Occipital lobe (tissue), 2 donors: ENCODE measurements around the gene MYLK3. TPM values are rescaled to one million over a fixed set of nuclear protein-coding genes. Genes with fewer than 3 reads are reported as not detected.

Source experiments
- DNase-seq: peaks from one replicate; lab custom pipeline; 2025; lab: John Stamatoyannopoulos, UW
- total RNA-seq: library from RNA; depleted of rRNA; stranded (reverse); fragments of >200 nt; gene quantifications from one replicate; pipeline ENCODE4 v1.2.3, GENCODE V29; 2014

The MYLK3 gene
- total RNA-seq, 1 donor from 2014 or later, result 0.78 TPM

DNA sequence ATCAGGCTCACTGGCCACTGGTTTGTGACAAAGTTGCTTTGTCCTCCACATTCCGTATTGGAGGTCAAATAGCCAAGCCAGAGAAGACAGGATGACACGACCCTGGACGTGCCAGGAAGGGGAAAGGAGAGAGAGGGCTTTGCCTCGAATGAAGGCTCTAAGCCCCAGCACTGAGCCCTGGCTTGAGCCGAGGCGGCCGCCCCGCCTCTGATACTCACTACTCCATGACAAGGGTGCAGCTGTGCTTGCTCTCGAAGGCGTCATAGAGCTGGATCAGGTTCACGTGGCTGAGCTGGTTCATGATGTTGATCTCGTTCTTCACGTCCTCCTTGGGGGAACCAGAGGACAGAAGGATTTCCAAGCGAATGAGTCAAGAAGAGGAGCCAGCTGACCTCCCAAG lies 19.3 kb downstream of the MYLK3 start:
- DNase-seq, result no peak

DNA sequence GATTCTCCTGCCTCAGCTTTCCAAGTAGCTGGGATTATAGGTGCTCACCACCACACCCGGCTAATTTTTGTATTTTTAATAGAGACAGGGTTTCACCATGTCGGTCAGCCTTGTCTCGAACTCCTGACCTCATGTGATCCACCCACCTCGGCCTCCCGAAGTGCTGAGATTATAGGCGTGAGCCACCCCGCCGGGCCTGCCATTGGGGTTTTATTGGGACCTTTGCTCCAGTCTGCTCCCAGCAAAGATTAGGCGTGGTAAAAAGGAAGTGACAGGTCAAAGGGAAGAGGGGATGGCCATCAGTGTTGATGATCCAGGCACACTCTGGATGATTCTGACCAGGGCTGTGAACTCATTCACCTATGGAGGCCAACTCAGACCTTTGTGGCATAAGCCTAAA lies 20.5 kb downstream of the MYLK3 start:
- no peak for DNase-seq

DNA sequence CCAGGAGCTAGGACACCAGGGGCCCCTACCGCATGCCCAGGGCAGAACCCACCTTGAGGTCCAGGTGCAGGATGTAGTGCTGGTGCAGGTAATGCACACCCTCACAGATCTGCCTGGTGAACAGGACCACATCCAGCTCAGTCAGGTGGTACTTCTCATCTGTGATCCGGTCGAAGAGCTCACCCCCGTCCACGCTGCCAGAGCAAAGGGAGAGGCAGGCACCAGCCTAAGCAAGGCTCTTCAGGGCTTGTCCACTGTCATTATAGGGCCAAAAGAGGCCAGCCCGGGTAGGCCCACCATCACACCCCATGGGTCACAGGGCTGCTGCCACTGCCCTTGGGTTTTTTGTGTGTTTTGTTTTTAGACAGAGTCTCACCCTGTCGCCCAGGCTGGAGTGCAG lies 21.0 kb downstream of the MYLK3 start:
- no peak for DNase-seq

DNA sequence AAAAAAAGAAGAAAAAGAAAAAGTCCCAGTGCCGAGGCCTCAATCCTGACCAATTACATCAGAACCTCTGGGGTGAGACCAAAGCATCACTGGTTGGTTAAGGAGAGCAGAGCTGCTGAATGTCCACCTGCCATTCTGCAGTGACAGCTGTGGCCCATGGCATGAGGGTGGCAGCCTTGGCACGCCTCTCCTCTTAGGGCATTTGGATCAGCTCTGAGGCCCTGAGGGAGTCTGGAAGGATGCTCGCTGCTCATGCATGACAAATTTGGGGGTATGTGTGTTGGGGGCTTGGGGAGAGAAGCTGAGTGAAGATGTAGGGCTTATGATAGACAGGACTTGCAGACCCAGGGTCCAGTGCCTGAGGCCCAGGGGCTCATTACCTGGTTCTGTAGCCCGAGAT lies 26.3 kb downstream of the MYLK3 start:
- no peak for DNase-seq

DNA sequence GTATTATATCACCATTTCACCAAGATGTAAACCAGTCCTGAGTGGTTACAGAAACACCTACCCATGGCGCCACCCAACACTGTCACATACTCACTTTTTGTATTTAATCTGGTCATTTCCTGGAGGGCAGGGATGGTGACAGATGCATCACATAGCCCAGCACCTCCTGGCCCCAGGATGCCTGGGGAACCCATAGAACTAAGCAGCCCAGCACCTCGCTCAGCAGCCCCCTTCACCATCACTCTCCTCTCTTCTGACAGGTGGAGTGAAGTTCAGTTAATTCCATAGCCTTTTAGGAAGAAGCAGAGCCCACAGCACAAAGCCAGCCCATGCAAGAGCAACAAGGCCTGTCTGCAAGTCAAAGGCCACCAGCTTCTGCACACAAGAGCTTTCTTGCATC lies 27.5 kb downstream of the MYLK3 start:
- DNase-seq, result no peak

DNA sequence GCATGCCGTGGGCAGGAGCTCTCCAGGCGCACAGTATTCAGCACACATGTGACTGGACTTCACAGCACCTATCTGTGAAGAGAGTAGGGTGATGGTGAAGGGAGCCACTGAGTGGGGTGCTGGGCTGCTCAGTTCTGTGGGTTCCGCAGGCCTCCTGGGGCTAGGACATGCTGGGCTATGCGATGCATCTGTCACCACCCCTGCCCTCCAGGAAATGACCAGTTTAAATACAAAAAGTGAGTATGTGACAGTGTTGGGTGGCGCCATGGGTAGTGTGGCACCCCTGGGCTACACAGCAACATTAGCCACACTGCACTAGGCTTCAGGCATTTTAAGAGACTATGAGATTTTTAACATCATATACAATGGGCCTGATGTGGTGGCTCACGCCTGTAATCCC lies 28.6 kb downstream of the MYLK3 start:
- DNase-seq, result no peak

DNA sequence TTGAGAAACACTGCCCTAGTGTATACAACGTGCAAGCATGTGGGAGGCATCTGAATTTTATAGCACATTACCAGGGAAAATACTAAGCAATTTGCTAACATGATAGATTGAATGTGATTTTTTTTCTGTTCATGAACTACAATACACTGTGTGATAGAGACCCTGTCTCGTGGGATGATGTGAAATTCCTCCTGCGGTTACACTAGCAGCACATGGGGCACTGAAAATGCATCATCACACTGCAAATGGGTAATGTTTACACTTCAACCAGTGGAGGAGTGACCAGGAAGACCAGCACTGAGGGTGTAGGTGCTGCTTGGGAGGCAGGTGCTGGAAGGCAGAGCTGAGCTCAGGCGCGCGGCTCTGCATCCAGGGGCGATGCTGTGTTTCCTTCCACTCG lies 29.9 kb downstream of the MYLK3 start:
- DNase-seq, result no peak

DNA sequence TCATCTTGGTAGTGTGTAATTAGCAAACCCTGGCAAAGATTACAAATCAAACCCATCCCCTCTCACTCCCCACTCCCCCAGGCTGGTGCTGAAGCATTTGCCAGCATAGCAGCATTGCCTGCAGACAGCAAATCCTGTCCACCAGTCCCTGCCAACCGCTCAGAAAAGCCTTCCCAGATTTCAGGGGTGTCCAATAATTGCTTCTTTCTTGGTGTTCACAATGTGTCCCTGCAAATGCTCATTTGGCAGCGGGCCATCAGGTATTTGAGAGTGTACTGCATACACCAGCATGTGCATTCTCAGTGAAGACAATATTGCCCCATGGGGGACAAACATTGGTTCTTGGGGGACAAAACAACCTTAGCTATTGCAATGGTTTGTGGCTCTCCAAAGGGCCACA lies 30.5 kb downstream of the MYLK3 start:
- no peak for DNase-seq

DNA sequence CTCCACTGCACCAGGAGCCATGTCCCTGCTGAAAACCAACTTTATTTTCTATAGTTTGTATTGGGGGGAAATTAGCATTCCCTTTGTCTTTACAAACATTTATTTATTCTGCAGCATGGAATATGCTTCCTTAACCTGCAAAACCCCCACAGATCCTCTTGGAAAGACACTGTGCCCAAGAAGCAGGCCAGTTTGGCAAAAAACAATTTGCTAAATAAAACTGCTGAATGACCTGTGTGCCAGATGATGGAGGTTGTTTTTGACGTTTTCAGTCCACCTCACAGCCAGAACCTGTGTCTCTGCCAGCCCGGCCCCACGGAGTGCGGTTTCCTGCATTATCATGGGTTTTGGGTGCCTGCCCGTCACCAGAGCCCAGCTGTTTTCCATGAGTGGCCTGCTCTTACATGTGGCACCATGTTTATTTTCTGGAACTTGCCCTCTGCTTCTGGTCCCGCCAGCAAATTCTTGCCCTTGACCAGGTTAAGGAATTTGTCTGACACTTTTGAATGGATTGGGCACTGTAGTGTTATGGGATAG lies 32.3 kb downstream of the MYLK3 start:
- DNase-seq, result no peak

DNA sequence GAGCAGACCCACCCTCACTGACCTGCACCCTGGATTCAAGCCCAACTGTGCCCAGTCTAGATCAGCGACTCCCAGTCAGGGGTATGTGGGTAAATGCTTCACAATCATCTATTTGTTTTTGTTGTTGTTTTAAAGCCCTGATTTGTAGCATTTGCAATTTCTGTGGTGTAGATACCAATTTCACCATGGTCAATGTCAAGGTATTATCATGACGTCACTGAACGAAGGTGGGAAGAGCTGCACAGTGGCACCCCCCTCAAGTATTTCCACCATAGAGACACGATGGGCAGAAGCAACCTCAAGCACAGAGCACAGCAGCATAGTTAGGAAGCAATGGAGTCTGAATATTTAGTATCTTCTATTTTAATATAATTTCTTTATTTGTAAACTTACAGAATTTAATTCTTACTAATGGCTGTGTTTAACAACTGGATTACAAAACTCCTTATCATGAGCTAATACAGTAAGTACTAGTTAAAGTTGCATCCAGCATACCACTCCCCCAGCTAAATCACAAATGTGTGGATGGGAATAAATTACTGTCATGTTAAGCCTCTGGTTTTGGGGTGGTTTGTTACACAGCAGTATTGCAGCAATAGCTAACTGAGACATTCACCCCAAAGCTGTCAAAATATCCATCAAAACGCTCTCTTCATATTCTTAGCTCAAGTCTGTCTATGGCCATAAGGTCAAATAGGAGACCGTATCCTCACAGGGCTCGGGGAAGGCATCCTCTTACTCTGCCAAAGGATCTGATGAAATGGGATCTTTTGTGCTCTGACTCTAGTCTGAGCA lies 33.1 kb downstream of the MYLK3 start:
- DNase-seq, result no peak

DNA sequence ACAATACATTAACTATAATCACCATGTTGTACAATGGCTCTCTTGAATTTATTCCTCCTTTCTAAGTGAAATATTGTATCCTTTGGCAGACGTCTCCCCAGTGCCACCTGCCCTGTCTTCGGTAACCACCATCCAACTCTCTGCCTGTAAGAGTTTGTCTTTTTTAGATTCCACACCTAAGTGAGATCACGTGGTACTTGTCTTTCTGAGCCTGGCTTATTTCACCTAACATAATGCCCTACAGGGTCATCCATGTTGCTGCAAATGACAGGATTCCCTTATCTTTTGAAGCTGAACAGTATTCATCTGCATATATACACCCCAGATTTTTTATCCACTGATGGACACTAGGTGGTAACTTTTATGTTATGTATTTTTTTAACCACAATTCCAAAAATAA lies 34.5 kb downstream of the MYLK3 start:
- DNase-seq, result no peak

DNA sequence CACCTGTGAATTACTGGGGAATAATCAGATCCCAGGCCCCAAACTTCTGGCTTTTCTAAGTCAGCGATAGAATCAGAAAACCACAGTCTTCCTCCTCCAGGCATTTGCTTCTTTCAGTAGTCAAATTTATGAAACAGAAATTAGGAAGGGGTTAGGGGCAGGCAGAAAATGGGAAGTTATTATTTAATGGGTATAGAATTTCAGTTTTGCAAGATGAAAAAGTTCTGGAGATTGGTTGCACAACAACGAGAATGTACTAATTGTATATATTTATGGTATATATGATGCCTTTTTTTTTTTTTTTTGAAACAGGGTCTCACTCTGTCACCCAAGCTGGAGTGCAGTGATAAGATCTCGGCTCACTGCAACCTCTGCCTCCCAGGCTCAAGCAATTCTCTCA lies 35.2 kb downstream of the MYLK3 start:
- DNase-seq, result no peak

DNA sequence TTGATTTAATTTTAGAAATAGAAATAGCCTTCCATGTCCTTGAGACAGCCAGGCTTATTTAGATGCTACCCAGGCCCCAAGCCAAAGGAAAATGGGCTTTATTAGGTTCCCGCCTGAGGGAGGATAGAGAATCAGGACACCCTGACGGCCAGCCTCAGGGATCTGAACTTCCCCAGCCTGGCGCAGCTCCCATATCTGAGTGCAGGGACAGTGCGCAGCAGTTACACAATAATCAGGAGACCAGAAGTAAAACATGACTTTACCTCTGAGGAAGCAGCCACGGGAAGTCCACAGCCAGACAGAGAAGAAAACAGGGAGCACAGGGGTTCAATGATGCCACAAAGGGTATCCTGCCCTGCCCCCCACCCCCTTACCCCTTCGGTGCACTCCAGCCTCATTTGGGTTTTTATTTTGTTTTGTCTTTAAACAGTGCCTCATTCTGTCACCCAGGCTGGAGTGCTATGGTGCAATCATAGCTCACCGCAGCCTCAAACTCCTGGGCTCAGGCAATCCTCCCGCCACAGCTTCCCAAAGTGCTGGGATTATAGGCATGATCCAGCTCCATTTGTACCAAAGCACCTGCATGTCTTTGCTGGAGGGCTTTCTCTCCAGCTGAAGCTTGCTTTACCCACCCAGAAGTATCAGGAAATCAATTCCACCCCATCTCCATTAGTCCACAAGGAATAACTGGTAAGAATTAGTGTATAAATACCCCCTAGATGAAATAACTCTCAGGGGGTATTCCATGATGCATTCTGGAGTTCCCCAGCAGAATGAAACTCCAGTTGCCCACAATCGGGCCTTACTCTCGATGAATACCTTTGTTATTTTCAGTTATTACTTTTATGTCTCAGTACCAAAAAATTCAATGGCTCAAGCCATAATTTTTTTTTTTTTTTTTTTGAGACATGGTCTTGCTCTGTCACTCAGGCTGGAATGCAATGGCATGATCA lies 36.8 kb downstream of the MYLK3 start:
- no peak for DNase-seq

DNA sequence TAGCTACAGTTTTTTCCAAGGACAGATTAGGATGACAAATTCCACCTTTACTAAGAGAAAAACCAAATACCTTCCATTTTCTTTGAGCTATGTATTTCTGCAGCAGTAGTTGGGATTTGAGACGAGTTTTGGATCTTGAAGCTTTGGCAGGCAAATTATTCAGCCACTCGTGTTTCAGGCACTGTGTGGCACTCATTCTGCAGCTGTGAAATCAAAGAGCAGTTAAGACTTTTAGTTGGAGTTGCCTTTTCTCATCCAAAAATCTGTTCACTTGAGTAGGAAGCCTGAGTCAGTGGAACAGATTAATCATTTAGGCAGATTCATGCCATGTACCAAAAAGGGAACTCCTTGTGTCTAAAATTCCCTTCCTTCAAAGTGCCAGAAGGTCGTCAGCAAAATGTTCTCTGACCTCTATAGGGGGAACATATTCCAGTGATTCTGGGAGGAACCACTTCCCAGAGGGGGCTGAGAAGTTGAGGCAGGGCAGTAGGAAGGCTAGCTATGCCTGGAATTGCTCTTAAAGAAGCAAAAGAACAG lies 38.6 kb downstream of the MYLK3 start:
- no peak for DNase-seq

DNA sequence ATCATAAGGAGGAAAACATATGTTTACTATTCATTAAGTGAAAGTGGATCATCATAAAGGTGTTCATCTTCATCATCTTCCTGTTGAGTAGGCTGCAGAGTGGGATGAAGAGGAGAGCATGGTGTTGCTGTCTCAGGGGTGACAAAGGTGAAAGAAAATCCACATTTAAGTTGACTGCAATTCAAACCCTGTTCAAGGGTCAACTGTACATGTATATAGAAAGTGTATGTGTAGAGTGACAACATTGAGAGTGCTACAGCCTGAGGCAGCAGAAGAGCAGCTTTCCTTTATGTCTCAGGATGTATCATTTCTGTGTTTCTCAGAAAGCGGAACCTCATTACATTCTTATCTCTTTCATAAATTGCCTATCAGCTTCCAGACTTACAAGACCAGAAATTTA lies 41.5 kb downstream of the MYLK3 start:
- DNase-seq, result no peak

DNA sequence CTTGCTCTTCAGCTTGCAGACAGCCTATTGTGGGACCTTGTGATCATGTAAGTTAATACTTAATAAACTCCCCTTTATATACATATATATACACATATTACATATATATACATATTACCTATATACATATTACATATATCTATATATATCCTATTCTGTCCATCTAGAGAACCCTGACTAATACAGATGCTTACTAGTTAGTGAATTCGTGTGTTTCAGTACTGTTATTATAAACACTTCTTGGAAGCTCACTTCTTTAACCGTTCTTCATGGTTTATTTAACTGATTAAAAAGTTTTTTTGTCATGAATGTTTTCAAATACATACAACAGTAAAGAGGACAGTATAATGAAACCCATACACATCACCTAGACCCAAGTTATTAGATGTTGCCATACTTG lies 46.1 kb downstream of the MYLK3 start:
- DNase-seq, result no peak

DNA sequence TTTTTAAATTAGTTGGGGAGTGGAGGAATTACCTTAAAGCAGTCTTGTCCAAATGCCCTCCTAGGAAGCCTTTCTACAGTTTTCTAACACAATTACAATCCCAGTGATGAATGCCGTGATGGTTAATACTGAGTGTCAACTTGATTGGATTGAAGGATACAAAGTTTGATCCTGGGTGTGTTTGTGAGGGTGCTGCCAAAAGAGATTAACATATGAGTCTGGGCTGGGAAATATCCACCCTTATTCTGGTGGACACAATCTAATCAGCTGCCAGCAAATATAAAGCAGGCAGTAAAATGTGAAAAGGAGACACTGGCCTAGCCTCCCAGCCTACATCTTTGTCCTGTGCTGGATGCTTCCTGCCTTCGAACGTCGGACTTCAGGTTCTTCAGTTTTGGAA lies 46.5 kb downstream of the MYLK3 start:
- DNase-seq, result no peak

DNA sequence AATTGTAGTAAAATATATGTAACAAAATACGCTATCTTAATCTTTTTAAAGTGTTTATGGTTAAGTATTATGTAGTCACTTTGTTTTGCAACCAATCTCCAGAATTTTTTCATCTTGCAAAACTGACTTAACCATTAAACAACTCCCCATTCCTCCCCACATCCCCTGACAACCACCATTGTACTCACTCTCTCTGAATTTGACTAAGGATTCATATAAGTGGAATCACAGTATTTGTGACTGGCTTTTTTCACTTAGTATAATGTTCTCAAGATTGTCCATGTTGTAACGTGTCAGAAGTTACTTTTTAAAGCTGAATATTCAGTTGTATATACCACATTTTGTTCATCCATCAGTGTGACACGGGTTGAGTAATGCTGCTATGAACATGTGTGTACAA lies 48.1 kb downstream of the MYLK3 start:
- no peak for DNase-seq

DNA sequence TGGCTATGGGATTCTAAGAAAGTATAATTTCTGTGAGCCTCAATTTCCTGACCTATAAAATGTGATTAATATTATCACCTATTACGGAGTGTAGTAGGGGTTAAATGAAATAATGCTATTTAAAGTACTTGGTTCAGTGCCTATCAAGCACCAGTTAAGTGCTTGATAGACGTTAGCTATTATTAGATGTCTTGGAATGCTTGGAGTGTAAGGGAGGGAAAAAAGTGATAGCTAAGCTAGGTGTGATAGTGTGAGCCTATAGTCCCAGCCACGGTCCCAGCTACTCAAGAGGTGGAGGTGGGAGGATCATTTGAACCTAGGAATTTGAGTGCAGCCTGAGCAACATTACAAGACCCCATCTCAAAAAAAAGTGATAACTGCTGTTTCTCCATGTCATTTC lies 51.2 kb downstream of the MYLK3 start:
- DNase-seq, result no peak

DNA sequence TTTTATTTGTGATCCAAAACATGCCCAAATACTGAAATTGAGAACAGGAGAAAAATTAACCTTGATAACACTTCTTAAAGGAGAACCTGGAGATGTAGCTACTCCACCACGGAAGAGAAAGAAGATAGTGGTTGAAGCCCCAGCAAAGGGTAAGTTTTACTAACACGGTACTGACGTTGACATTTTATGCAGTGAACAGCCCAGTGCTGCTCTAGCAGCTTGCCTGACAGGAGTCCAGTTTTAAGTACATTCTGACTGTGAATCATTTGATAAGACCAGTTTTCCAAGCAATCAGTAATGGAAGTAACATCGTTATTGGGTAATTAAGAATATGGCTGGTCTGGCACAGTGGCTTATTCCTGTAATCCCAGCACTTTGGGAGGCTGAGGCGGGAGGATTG lies 52.2 kb downstream of the MYLK3 start:
- DNase-seq, result no peak

DNA sequence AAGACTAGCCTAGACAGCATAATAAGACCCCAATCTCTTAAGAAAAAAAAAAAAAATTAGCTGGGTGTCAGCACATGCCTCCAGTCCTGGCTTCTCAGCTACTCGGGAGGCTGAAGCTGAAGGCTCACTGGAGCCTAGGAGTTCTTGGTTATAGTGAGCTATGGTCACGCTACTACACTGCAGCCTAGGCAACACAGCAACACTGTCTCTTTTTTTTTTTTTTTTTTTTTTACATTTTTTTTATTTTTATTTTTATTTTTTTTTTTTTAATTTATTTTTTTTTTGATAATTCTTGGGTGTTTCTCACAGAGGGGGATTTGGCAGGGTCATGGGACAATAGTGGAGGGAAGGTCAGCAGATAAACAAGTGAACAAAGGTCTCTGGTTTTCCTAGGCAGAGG lies 54.5 kb downstream of the MYLK3 start:
- DNase-seq, result no peak

DNA sequence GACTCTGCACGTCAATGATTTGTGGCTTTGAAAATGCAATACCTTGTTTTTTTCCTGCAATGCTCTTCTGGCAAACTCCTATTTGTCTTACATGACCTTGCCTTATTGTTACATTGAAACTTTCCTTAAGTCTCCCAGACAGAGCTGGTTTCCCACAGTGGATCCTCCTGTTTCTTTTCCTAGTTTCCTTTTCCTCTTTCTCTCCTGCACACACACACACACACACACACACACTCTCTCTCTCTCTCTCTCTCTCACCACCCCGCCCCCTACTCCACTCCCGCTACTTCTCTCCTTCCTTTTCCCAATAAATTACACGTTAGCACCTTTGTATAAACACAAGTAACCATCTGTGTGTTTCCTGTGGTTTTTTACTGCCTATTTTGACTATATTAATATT lies 56.4 kb downstream of the MYLK3 start:
- DNase-seq, result no peak
